Transverse colon (tissue), 4 donors: ENCODE data around the gene KIF16B.

Experiments used
- CTCF ChIP-seq, 5 experiments: fragments of 200-600 bp in 3 of 5; fragments of 450-650 bp in 2 of 5; sonication (generic) in 3 of 5; IDR thresholded peaks; 1 replicate in 2 of 5; 2 replicates in 3 of 5; pipeline ENCODE4 v1.5.1; 2016 to 2017; ENCODE audit warnings: antibody characterized with exemption in 5 of 5, inconsistent platforms in 3 of 5, mild to moderate bottlenecking in 2 of 5, moderate library complexity in 1 of 5
- POLR2A ChIP-seq: fragments of 450-650 bp; IDR thresholded peaks from one replicate; pipeline ENCODE4 v1.6.1; 2016; ENCODE audit warnings: antibody characterized with exemption, mild to moderate bottlenecking, moderate library complexity
- POLR2AphosphoS5 ChIP-seq, 3 donors: sonication (generic); formaldehyde crosslinking; IDR thresholded peaks; one replicate each; pipeline ENCODE4 v1.6.1; 2016; ENCODE audit warnings: antibody characterized with exemption in 3 of 3

- no peak for TF ChIP-seq POLR2AphosphoS5 (IDR thresholded peaks at IDR 0.05)
- TF ChIP-seq POLR2A: no peak
- no peak for TF ChIP-seq CTCF (IDR thresholded peaks at IDR 0.05)
These were observed 35.0 kb upstream of the KIF16B start for GRCh38 chr20:16608277-16608650.
